Measurements from ENCODE around the gene GRIP2.

DNA sequence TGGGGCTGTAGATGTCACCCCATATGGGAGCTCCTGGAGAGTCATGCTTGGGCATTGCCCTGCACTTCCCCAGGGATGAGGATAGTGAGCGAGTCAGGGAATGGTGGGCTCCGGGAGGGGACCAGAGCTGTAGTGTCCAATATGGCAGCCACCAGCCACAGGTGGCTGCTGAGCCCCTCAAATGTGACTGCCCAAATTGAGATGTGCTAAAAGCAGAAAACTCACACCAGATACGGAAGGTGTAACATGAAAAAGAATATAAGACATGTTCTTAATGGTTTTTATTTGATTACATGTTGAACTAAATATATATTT is 31.7 kb downstream of the GRIP2 start:
- TF ChIP-seq, protein P1, sequence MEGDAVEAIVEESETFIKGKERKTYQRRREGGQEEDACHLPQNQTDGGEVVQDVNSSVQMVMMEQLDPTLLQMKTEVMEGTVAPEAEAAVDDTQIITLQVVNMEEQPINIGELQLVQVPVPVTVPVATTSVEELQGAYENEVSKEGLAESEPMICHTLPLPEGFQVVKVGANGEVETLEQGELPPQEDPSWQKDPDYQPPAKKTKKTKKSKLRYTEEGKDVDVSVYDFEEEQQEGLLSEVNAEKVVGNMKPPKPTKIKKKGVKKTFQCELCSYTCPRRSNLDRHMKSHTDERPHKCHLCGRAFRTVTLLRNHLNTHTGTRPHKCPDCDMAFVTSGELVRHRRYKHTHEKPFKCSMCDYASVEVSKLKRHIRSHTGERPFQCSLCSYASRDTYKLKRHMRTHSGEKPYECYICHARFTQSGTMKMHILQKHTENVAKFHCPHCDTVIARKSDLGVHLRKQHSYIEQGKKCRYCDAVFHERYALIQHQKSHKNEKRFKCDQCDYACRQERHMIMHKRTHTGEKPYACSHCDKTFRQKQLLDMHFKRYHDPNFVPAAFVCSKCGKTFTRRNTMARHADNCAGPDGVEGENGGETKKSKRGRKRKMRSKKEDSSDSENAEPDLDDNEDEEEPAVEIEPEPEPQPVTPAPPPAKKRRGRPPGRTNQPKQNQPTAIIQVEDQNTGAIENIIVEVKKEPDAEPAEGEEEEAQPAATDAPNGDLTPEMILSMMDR (IDR thresholded peaks at IDR 0.05; ENCODE audit: poor library complexity) = no peak
- TF ChIP-seq EZH2phosphoT487 (IDR thresholded peaks at IDR 0.05; ENCODE audit: low read depth, severe bottlenecking, unreplicated experiment) (no peak), EZH2 (IDR thresholded peaks at IDR 0.05; ENCODE audit: borderline replicate concordance) (no peak)

Measured in hepatocyte (in vitro differentiated cells).